Middle frontal gyrus (tissue), 1 donor: ENCODE measurements around the gene NCAPH2.

Experiments
- DNase-seq: peaks from one replicate; pipeline ENCODE4 v3.0.0-alpha.2; 2015; ENCODE audit warnings: low spot score; ENCODE audit errors: extremely low spot score

Gene NCAPH2

GRCh38 chr22:50507991-50508884 lies at the start of gene NCAPH2:
Gene NCAPH2, plus strand, starts transcription at chr22:50508224. Its CDS starts 114 bp downstream, at chr22:50508338.
- peak; percentile 94 for DNase-seq

GRCh38 chr22:50459016-50459415 lies 49.0 kb upstream of the NCAPH2 start:
- no peak for DNase-seq

- no peak for DNase-seq
Measured at GRCh38 chr22:50459496-50460140, 48.4 kb upstream of the NCAPH2 start.

GRCh38 chr22:50460938-50461337 lies 47.1 kb upstream of the NCAPH2 start:
- DNase-seq = no peak

GRCh38 chr22:50461536-50461935 lies 46.5 kb upstream of the NCAPH2 start:
- no peak for DNase-seq

GRCh38 chr22:50461979-50462540 lies 46.0 kb upstream of the NCAPH2 start:
- no peak for DNase-seq

- no peak for DNase-seq
Measured at GRCh38 chr22:50463188-50463900, 44.7 kb upstream of the NCAPH2 start.

GRCh38 chr22:50464451-50464850 lies 43.6 kb upstream of the NCAPH2 start:
- DNase-seq = no peak

GRCh38 chr22:50465066-50465930 lies 42.7 kb upstream of the NCAPH2 start:
- no peak for DNase-seq

GRCh38 chr22:50467341-50467740 lies 40.7 kb upstream of the NCAPH2 start:
- no peak for DNase-seq

- no peak for DNase-seq
Measured at GRCh38 chr22:50467773-50468440, 40.1 kb upstream of the NCAPH2 start.

GRCh38 chr22:50468626-50469025 lies 39.4 kb upstream of the NCAPH2 start:
- no peak for DNase-seq

GRCh38 chr22:50469377-50470305 lies 38.4 kb upstream of the NCAPH2 start:
- no peak for DNase-seq

GRCh38 chr22:50470491-50470890 lies 37.5 kb upstream of the NCAPH2 start:
- DNase-seq = no peak

- peak; percentile 6 for DNase-seq
Measured at GRCh38 chr22:50471197-50471847, 36.7 kb upstream of the NCAPH2 start.

- DNase-seq = no peak
Measured at GRCh38 chr22:50471962-50472361, 36.1 kb upstream of the NCAPH2 start.

- DNase-seq = no peak
Measured at GRCh38 chr22:50473088-50473487, 34.9 kb upstream of the NCAPH2 start.

- no peak for DNase-seq
Measured at GRCh38 chr22:50473855-50474671, 34.0 kb upstream of the NCAPH2 start.
